HPDE6-E6E7 (cell line): ENCODE results near the gene MORN3.
"Not testable (repeated sequence)": the region's sequence is repeated elsewhere in the genome, so short reads cannot be mapped to it uniquely, and the experiment has no call there.

Source experiments
- DNase-seq: peaks from one replicate; pipeline ENCODE4 v3.0.0; 2011; ENCODE audit warnings: missing footprints; ENCODE audit errors: extremely low spot score

Gene MORN3, protein sequence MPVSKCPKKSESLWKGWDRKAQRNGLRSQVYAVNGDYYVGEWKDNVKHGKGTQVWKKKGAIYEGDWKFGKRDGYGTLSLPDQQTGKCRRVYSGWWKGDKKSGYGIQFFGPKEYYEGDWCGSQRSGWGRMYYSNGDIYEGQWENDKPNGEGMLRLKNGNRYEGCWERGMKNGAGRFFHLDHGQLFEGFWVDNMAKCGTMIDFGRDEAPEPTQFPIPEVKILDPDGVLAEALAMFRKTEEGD

DNA sequence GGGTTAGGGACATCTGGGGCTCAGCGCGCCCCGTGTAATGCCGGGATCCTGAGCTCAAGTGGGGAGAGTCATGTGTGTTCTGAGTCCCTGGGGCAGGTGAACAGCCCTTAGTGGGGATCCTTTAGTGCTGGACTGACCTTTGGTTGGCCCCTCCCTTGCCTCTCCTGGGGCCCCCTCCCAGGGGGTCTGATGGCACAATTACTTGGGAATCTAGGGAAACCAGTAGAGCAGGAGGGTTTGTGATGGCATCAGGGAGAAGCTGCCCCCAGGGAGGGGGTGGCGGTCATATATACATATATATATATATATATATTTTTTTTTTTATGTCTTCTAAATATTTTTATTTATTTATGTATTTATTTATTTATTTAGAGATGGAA lies at the start of gene MORN3:
TSS of gene MORN3 (minus strand) at position 134 of the 380 bp plus-strand sequence. CDS start 171 bp downstream, outside the sequence.
- no peak for DNase-seq

DNA sequence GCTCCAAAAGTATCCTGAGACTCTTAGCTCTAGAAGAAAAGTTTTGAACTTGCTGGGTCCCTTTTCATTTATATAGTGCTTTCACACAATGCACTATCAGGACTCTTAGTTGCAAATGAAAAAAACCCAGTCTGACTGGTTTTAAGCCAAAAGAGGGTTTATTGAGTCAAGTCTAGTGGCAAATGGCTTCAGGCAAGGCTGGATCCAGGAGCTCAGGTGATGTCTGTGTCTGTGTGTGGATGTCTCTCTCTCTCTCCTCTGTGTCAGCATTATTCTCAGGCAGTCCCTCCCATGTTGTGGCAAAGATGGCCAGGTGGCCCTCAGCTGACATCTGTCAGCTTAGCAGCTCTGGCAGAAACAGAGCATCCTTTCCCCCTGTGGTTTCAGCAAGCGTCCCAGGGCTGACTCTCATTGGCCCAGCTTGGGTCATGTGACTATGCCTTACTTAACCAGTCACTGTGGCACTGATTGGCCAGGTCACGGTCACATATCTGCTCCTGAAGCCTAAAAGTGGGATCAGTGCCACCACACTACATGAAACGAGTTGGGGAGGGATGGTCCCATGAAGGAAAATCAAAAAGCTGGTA lies 49.3 kb upstream of the MORN3 start:
- DNase-seq = no peak

DNA sequence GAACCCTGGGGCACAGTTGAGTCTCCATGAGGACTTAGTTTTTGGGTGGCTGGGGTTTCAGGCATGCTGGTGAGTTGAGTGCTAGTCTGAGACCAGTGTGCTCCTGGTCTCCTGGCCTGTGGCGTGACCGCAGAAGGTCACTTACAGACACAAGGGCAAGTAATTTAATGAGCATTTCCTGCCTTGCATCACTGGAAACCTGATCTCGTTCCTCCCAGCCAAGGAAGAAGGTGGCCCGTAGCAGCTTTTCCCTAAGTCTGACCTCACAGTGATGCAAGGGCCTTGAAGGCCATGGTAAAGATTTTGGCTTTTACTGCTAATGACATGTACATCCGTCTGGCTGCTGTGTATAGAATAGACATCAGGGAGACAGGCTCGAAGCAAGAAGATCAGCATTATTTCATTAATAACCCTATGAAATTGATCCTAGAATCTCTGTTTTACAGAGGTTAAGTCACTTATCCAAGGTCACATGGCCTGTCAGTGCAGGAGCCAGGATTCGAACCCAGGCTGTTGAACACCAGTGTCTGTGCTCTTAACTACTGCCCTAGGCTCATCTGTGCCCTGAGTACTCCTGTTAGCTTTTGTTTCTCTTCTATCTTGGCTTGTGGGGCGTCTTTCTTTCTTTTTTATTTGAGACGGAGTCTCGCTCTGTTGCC lies 47.7 kb upstream of the MORN3 start:
- DNase-seq = peak; percentile 55

DNA sequence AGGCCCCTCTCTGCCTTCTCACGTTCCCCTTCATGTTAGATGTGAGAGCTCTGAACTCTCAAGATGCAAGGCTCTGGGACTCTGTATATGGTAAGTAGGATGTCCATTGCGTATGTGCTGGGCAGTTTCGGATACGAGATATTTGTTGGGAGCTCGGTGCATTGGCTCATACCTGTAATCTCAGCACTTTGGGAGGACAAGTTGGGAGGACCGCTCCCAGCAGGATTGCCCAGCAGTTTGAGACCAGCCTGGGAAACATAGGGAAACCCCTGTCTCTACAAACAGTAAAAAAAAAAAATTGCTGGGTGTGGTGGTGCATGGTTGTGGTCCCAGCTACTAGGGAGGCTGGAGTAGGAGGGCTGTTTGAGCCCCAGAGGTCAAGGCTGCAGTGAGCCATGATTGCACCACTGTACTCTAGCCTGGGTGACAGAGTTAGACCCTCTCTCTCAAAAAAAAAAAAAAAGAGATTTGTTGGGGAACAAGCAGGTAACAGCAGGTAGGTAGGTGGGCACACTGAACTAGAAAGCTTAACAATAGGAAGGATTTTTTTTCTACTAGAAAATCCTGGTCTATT lies 46.5 kb upstream of the MORN3 start:
- DNase-seq = no peak

DNA sequence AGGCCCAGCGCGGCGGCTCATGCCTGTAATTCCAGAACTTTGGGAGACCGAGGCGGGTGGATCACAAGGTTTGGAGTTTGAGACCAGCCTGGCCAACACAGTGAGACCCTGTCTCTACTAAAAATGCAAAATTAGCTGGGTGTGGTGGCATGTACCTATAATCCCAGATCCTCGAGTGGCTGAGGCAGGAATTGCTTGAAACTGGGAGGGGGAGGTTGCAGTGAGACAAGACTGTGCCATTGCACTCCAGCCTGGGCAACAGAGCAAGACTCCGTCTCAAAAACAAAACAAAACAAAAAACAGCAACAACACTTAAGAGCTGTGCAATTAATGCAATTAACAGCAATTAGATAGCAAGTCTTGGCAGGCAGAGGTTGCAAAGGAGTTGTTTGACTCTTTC lies 45.6 kb upstream of the MORN3 start:
- not testable (repeated sequence) for DNase-seq

DNA sequence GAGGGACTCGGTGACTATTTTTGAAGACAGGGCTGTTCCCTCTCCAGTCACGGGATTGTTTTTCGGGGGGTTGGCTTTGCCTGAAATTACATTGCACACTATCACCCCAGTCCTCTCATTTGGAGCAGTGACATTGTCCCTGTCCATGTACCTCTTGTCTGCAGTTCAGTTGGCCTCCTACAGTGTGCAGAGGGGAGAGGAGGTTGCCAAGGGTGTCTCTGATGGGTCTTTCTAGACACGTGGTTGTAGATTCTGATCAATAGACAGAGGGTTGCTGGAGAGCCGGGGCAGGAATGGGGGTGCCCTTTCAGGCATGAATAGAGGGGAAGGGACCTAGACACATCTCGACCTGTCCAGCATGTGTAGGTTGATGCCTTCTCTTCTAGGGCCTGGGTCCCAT lies 44.3 kb upstream of the MORN3 start:
- DNase-seq = no peak

DNA sequence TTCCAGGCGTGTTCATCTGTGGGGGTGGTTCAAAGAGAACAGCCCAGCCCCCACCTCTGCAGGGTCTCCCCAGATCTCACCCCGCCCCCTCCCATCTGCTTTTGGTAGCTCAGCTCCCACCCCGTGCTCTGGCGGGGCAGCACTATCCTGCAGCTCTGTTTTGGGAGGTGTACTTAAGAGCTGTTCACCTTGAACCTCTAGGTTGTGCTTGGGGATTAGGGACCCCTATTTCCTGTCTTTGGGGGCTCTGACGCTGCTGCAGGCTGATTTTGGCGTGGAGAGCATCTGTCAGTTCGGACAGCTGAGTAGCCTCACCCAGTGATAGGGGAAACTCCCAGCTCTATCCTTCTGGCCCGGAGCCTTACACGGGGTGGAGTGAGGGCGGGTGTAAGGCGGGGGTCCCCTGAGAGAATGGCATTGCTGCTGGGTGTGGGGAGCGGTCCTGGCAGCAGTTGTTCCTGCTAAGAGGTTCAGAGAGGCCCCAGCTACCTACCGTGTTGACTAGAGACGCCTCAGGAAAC lies 43.9 kb upstream of the MORN3 start:
- DNase-seq = no peak

DNA sequence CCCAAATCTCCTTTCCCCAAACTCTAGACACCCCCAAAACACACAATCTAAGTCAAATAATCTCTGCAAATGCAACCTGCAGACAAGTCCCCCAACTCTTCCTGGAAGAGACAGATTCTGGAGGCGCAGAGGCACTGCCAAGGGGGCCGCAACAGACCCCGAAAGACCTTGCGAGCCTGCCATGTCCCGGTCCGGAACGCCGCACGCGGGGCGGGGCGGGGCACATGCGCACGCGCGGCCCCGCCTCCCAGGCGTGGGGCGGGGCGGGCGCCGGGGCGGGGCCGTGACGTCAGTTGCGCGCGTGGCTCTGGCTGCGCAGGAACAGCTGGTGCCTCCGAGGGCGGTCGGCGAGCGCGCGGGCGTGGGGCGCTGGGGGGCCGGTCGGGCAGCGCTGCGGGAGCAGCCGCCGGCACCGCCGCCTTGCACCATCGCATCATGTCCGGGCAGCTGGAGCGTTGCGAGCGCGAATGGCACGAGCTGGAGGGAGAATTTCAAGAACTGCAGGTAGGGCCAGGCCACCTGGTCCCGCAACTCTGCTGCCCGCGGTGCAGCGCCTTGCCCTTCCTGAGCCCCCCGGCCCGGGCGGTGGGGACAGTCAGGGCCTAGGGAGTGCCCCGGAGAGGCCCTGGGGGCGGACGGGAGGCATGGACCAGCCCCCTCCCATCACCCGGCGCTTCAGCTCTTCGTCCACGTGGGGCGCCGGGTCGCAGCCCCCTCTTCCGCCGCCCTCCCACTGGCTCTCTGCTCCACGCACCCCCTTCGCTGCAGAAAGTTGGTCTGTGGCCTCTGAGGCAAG lies 43.2 kb upstream of the MORN3 start, which contains the start of gene TMEM120B:
TSS of gene TMEM120B (plus strand) at position 292 of the 796 bp plus-strand sequence. CDS start at position 436, 144 bp downstream.
- peak; percentile 58 for DNase-seq

DNA sequence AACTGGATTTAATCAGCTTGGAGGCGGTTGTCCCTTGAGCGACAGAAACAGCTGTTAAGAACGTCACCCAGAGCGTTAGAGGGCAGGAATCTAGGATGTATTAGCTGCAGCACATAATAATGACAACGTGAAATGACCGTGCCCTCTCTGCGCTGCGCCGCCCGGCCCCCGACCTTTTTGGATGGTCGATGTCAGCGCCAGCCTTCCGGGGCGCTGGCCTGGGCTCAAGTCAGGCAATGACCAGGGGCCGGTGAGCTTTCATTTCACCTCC lies 42.7 kb upstream of the MORN3 start:
- no peak for DNase-seq

DNA sequence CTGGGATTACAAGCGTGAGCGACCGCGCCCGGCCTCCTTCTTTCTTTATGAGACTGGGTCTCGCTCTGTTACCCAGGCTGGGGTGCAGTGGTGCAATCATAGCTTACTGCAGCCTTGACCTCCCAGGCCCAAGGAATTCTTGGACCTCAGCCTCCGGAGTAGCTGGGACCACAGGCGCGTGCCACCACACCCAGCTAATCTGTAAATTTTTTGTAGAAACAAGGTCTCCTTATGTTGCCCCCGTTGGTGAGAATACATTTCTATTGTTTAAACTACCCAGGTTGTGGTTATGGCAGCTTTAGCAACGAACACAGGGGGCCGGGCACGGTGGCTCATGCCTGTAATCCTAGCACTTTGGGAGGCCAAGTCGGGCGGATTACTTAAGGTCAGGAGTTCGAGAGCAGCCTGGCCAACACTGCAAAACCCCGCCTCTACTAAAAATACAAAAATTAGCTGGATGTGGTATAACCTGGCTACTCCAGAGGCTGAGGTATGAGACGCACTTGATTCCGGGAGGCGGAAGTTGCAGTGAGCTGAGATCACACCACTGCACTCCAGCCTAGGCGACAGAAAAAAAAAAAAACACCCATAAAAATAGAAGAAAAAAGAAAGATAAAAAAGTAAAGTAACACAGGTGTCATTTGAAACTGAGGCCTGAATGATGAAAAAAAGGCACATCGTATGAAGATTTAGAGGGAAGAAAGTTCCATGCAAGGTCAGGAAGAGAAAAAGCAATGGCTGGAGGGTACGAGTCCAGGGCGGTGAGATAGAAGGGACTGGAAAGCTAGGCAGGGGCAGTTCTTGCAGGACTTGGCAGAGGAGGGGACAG lies 42.1 kb upstream of the MORN3 start:
- no peak for DNase-seq

DNA sequence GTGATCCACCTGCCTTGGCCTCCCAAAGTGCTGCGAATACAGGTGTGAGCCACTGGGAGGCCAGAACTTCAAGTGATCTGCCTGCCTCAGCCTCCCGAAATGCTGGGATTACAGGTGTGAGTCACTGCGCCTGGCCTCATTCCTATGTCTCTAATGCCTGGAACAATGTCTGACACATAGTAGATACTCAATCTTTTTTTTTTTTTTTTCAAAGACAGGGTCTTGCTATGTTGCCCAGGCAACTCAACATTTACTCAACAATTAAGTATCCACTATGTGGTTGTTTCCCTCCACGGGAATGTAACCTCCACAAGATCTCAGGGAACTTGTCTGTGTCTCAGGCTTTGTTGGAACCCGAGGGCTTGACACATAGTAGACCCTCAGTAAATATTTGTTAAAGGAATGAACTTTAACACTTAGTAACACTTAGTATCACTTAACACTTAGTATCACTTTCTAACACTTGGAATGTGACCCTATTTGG lies 40.1 kb upstream of the MORN3 start:
- DNase-seq = no peak

DNA sequence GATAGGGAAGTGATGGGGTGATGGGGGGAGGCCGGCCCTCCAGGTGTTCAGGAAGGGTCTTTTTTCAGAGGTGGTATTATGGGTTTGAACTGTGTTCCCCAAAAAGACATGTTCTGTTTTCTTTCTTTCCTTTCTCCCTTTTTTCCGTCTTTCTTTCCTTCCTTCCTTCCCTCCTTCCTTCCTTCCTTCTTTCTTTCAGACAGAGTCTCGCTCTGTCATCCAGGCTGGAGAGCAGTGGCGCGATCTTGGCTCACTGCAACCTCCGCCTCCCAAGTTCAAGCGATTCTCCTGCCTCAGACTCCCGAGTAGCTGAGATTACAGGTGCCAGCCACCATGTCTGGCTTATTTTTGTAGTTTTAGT lies 39.6 kb upstream of the MORN3 start:
- not testable (repeated sequence) for DNase-seq

DNA sequence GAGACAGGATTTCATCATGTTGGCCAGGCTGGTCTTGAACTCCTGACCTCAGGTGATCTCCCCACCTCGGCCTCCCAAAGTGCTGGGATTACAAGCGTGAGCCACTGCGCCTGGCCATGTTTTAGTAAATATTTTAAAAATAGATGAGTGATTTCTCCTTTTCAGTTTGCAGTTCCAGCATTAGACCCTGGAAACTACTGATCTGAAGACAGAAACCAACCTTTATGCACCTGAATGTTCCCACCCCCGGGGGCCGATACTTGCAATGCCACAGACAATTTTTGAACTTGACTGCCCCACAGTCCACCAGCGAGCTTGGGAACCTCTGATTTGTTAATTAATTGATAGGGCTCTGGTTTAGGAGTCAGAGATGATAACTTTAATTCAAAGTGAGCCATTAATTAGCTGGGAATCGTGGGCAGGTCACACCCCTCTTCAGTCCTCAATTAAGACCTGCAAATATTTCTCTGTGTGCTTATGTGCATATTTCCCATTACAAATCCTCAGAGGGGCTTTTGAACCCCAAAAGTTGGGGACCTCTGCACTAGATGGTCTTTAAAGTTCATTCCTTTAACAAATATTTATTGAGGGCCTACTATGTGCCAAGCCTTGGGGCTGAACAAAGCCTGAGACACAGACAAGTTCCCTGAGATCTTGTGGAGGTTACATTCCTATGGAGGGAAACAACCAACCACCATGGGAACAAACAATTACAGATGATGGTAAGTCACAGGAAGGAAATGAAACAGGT lies 39.0 kb upstream of the MORN3 start:
- DNase-seq = no peak

DNA sequence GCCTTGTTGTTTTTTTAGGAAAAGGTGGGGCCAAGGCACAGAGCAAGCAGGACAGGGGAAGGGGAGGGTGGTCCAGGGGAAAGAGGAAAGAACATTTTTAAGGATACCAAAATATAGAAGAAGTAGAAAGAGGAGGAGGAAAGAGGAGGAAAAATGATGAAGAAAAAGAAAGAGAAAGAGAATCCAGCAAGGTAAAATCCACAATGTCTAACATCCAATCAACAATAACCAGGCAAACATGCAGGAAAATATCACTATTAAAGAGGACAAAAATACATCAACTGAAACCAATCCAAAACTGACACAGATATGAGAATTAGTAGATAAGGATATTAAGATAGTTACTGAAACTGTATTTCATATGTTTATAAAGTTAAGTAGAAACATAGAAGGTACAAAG lies 36.1 kb upstream of the MORN3 start:
- no peak for DNase-seq

DNA sequence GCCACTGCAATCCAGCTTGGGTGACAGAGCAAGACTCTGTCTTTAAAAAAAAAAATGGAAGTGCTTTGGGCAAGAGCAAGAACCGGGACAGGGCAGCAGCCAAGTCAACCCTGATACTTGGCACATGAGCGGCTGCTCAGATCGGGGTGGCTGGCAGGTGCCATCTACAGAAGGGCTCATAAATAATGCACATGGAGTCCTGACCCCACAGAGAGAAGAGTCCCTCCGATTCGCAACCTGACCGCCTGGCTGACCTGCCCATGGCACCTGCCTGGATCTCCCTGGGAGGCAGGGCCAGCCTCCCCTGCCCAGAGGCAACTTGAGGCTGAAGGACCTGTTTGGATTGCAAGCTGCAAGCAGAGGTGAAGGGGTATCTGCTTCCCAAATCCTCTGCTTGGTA lies 33.5 kb upstream of the MORN3 start:
- DNase-seq = no peak

DNA sequence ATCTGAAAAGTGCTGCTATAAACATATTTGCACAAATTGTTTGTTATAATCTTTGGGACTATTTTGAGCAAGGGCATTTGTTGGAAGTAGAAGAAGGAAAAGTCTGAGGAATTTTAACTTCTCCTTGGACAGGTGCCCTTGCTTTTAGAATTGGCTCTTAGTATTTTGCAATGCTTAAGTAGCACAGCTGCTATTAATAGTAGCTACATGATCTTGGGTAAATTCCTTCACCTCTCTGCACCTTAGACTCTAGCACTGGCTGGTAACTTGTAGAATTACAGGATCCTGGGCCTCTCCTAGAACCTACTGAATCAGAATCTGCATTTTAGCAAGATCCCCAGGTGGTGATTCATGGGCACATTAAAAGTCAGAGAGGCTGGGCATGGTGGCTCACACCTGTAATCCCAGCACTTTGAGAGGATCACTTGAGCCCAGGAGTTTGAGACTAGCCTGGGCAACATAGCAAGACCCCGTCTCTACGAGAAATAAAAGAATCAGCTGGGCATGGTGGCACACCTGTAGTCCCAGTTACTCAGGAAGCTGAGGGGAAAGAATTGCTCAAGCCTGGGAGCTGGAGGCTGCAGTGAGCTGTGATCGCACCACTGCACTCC lies 32.3 kb upstream of the MORN3 start:
- DNase-seq = no peak

DNA sequence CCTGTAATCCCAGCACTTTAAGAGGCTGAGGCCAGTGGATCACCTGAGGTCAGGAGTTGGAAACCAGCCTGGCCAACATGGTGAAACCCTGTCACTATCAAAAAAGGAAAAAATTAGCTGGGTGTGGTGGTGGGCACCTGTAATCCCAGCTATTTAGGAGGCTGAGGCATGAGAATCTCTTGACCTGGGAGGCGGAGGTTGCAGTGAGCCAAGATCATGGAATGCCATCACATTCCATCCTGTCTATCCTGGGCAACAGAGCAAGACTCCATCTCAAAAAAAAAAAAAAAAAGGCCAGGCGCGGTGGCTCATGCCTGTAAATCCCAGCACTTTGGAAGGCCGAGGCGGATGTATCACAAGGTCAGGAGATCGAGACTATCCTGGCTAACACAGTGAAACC lies 28.4 kb upstream of the MORN3 start:
- not testable (repeated sequence) for DNase-seq

DNA sequence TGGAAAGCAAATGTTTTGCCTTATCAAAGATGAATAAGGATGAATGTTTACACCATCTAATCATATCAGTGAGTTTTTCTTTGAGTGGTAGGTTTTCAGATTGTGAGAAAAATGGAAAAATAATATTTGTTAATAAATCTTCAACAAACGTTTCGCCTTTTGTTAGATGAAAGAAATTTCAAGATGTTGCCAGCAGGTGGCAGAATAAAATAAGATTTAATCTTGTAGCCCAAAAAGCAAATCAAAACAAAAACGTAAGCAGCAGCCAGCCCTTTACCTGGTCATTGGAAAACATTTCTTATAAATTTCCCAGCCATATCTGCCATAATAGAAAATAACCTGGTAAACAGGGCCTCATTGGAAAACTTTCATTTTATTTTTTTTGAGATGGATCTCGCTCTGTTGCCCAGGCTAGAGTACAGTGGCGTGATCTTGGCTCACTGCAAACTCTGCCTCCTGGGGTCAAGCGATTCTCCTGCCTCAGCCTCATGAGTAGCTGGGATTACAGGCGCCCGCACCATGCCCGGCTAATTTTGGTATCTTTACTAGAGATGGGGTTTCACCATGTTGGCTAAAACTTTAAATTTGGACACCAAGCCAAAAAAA lies 27.7 kb upstream of the MORN3 start:
- DNase-seq = no peak

DNA sequence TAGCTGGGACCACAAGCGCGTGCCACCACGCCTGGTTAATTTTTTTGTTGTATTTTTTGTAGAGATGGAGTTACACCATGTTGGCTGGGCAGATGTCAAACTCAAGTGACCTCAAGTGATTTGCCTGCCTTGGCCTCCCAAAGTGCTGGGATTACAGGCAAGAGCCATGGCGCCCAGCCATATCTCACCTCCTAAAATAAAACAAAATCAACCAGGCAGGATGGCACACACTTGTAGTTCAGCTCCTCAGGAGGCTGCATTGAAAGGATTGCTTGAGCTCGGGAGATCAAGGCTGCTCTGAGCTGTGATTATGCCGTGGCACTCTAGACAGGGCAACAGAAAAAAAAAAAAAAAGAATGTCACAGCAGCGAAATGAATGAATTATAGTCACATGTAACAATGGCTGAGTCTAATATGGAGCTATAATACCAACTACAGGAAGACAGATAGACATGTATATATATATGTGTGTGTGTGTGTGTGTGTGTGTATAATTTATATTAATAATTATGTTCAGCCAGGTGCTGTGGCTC lies 23.8 kb upstream of the MORN3 start:
- DNase-seq = no peak
